Measurements from ENCODE around the gene EAF2. TPM values are rescaled to one million over a fixed set of nuclear protein-coding genes. Genes with fewer than 3 reads are reported as not detected.
A peak's percentile ranks its signal among the peaks of the same experiment; 100 is the strongest.

Gene EAF2
- total and polyA plus RNA-seq, 9 donors: 5.7 to 10.0 (median 8.0) TPM

- peaks cover 2% of the 10 kb centered on the region for H3K36me3 ChIP-seq (ENCODE audit: control insufficient read depth, insufficient read depth, low read length)
- peaks cover 8% of the 10 kb centered on the region for H3K4me1 ChIP-seq (ENCODE audit: control insufficient read depth, insufficient read depth, low read length)
- peak within 1 kb of the TSS; percentile 38 for H3K4me3 ChIP-seq (ENCODE audit: low read length)
- peak within 1 kb of the TSS; percentile 49 for H3K27ac ChIP-seq (ENCODE audit: low read length)
- DNase-seq: peak; percentile 82
- no peaks in the 10 kb centered on the region for H3K27me3 ChIP-seq (ENCODE audit: control insufficient read depth, insufficient read depth, low read length)
- H3K9me3 ChIP-seq (replicated peaks; ENCODE audit: control insufficient read depth, low read depth, low read length): no peaks in the 10 kb centered on the region
- WGBS (ENCODE audit: insufficient coverage): no CpG with 5 or more reads among the region's 3 CpGs
Observed at GRCh38 chr3:121894301-121894990, 59.4 kb downstream of the EAF2 start, which contains the start of gene SLC15A2. Gene SLC15A2 (plus strand): TSS chr3:121894401. CDS start chr3:121894477, 76 bp downstream.

- Histone ChIP-seq H3K36me3 (ENCODE audit: control insufficient read depth, insufficient read depth, low read length) (peaks cover 2% of the 10 kb centered on the region), H3K4me3 (ENCODE audit: low read length) (peak overlapping the region; percentile 38), H3K27ac (ENCODE audit: low read length) (no peak overlapping the region), H3K9me3 (replicated peaks; ENCODE audit: control insufficient read depth, low read depth, low read length) (no peaks in the 10 kb centered on the region), H3K4me1 (ENCODE audit: control insufficient read depth, insufficient read depth, low read length) (peaks cover 8% of the 10 kb centered on the region), H3K27me3 (ENCODE audit: control insufficient read depth, insufficient read depth, low read length) (no peaks in the 10 kb centered on the region)
- no CpG with 5 or more reads among the region's 1 CpG for WGBS (ENCODE audit: insufficient coverage)
- peak; percentile 19 for DNase-seq
Observed at GRCh38 chr3:121895121-121895520, 60.1 kb downstream of the EAF2 start.

- DNase-seq: peak; percentile 44
- Histone ChIP-seq H3K4me3 (ENCODE audit: low read length) (peak overlapping the region; percentile 38), H3K36me3 (ENCODE audit: control insufficient read depth, insufficient read depth, low read length) (peaks cover 2% of the 10 kb centered on the region), H3K4me1 (ENCODE audit: control insufficient read depth, insufficient read depth, low read length) (peaks cover 8% of the 10 kb centered on the region), H3K9me3 (replicated peaks; ENCODE audit: control insufficient read depth, low read depth, low read length) (no peaks in the 10 kb centered on the region), H3K27ac (ENCODE audit: low read length) (no peak overlapping the region), H3K27me3 (ENCODE audit: control insufficient read depth, insufficient read depth, low read length) (no peaks in the 10 kb centered on the region)
Observed at GRCh38 chr3:121895736-121896135, 60.7 kb downstream of the EAF2 start.

GRCh38 chr3:121896823-121897222 is 61.8 kb downstream of the EAF2 start:
- DNase-seq: no peak
- Histone ChIP-seq H3K27me3 (ENCODE audit: control insufficient read depth, insufficient read depth, low read length) (no peaks in the 10 kb centered on the region), H3K4me3 (ENCODE audit: low read length) (no peak overlapping the region)

GRCh38 chr3:121897296-121897695 is 62.3 kb downstream of the EAF2 start:
- H3K27me3 ChIP-seq (ENCODE audit: control insufficient read depth, insufficient read depth, low read length): no peaks in the 10 kb centered on the region
- H3K9me3 ChIP-seq (replicated peaks; ENCODE audit: control insufficient read depth, low read depth, low read length): no peaks in the 10 kb centered on the region
- peaks cover 8% of the 10 kb centered on the region for H3K4me1 ChIP-seq (ENCODE audit: control insufficient read depth, insufficient read depth, low read length)
- no peak overlapping the region for H3K4me3 ChIP-seq (ENCODE audit: low read length)
- H3K36me3 ChIP-seq (ENCODE audit: control insufficient read depth, insufficient read depth, low read length): peaks cover 2% of the 10 kb centered on the region
- WGBS (ENCODE audit: insufficient coverage): 80% methylated on average over 1 of the region's 3 CpGs
- no peak overlapping the region for H3K27ac ChIP-seq (ENCODE audit: low read length)
- no peak for DNase-seq

More at GRCh38 chr3:121896823-121897222, 61.8 kb downstream of the EAF2 start:
- H3K9me3 ChIP-seq (replicated peaks; ENCODE audit: control insufficient read depth, low read depth, low read length): no peaks in the 10 kb centered on the region
- no peak overlapping the region for H3K27ac ChIP-seq (ENCODE audit: low read length)
- peaks cover 8% of the 10 kb centered on the region for H3K4me1 ChIP-seq (ENCODE audit: control insufficient read depth, insufficient read depth, low read length)
- H3K36me3 ChIP-seq (ENCODE audit: control insufficient read depth, insufficient read depth, low read length): peaks cover 2% of the 10 kb centered on the region

GRCh38 chr3:121913305-121913990 is 78.4 kb downstream of the EAF2 start:
- DNase-seq: peak; percentile 33
- Histone ChIP-seq H3K27me3 (ENCODE audit: control insufficient read depth, insufficient read depth, low read length) (no peaks in the 10 kb centered on the region), H3K36me3 (ENCODE audit: control insufficient read depth, insufficient read depth, low read length) (no peaks in the 10 kb centered on the region), H3K9me3 (replicated peaks; ENCODE audit: control insufficient read depth, low read depth, low read length) (peaks cover under 1% of the 10 kb centered on the region), H3K4me1 (ENCODE audit: control insufficient read depth, insufficient read depth, low read length) (no peaks in the 10 kb centered on the region), H3K27ac (ENCODE audit: low read length) (no peak overlapping the region), H3K4me3 (ENCODE audit: low read length) (no peak overlapping the region)
- 67% methylated on average over 1 of the region's 2 CpGs for WGBS (ENCODE audit: insufficient coverage)

GRCh38 chr3:121914081-121914998 is 79.3 kb downstream of the EAF2 start:
- no peaks in the 10 kb centered on the region for H3K9me3 ChIP-seq (replicated peaks; ENCODE audit: control insufficient read depth, low read depth, low read length)
- H3K27me3 ChIP-seq (ENCODE audit: control insufficient read depth, insufficient read depth, low read length): no peaks in the 10 kb centered on the region
- H3K4me3 ChIP-seq (ENCODE audit: low read length): no peak overlapping the region
- no peak overlapping the region for H3K27ac ChIP-seq (ENCODE audit: low read length)
- no peaks in the 10 kb centered on the region for H3K4me1 ChIP-seq (ENCODE audit: control insufficient read depth, insufficient read depth, low read length)
- peak; percentile 14 for DNase-seq
- WGBS (ENCODE audit: insufficient coverage): 71% methylated on average over 1 of the region's 12 CpGs
- H3K36me3 ChIP-seq (ENCODE audit: control insufficient read depth, insufficient read depth, low read length): no peaks in the 10 kb centered on the region

- Histone ChIP-seq H3K27me3 (ENCODE audit: control insufficient read depth, insufficient read depth, low read length) (no peaks in the 10 kb centered on the region), H3K4me3 (ENCODE audit: low read length) (no peak overlapping the region), H3K27ac (ENCODE audit: low read length) (no peak overlapping the region), H3K36me3 (ENCODE audit: control insufficient read depth, insufficient read depth, low read length) (no peaks in the 10 kb centered on the region), H3K4me1 (ENCODE audit: control insufficient read depth, insufficient read depth, low read length) (no peaks in the 10 kb centered on the region), H3K9me3 (replicated peaks; ENCODE audit: control insufficient read depth, low read depth, low read length) (no peaks in the 10 kb centered on the region)
- no peak for DNase-seq
Observed at GRCh38 chr3:121916189-121916588, 81.2 kb downstream of the EAF2 start.

GRCh38 chr3:121918779-121919483 is 83.9 kb downstream of the EAF2 start:
- no peaks in the 10 kb centered on the region for H3K27me3 ChIP-seq (ENCODE audit: control insufficient read depth, insufficient read depth, low read length)
- no peak for DNase-seq
- no peaks in the 10 kb centered on the region for H3K9me3 ChIP-seq (replicated peaks; ENCODE audit: control insufficient read depth, low read depth, low read length)
- H3K4me3 ChIP-seq (ENCODE audit: low read length): no peak overlapping the region
- 86% methylated on average over 11 of the region's 19 CpGs for WGBS (ENCODE audit: insufficient coverage)
- no peaks in the 10 kb centered on the region for H3K4me1 ChIP-seq (ENCODE audit: control insufficient read depth, insufficient read depth, low read length)
- H3K36me3 ChIP-seq (ENCODE audit: control insufficient read depth, insufficient read depth, low read length): peaks cover 3% of the 10 kb centered on the region
- H3K27ac ChIP-seq (ENCODE audit: low read length): no peak overlapping the region
